Fibroblast of peridontal ligament (primary cell): ENCODE results near the gene P2RX4.
"Not testable (repeated sequence)": the region's sequence is repeated elsewhere in the genome, so short reads cannot be mapped to it uniquely, and the experiment has no call there.

ENCODE experiments used
- DNase-seq: peaks from one replicate; pipeline ENCODE4 v3.0.0-alpha.2; 2010; ENCODE audit errors: extremely low read depth

The P2RX4 gene

GRCh38 chr12:121223292-121224285, 13.7 kb downstream of the P2RX4 start:
- no peak for DNase-seq

- no peak for DNase-seq
Observed at GRCh38 chr12:121224591-121224990, 14.7 kb downstream of the P2RX4 start.

- DNase-seq = no peak
Observed at GRCh38 chr12:121226399-121226798, 16.5 kb downstream of the P2RX4 start.

GRCh38 chr12:121226871-121227270, 16.9 kb downstream of the P2RX4 start:
- DNase-seq = not testable (repeated sequence)

- DNase-seq = no peak
Observed at GRCh38 chr12:121227294-121227693, 17.4 kb downstream of the P2RX4 start.

GRCh38 chr12:121228919-121229665, 19.2 kb downstream of the P2RX4 start:
- no peak for DNase-seq

GRCh38 chr12:121229826-121230537, 20.1 kb downstream of the P2RX4 start:
- DNase-seq = peak; percentile 74

GRCh38 chr12:121230538-121230907, 20.6 kb downstream of the P2RX4 start:
- no peak for DNase-seq

- no peak for DNase-seq
Observed at GRCh38 chr12:121232163-121232562, 22.2 kb downstream of the P2RX4 start.

- DNase-seq = no peak
Observed at GRCh38 chr12:121232977-121233627, 23.2 kb downstream of the P2RX4 start.

- no peak for DNase-seq
Observed at GRCh38 chr12:121233628-121234020, 23.7 kb downstream of the P2RX4 start.

- DNase-seq = no peak
Observed at GRCh38 chr12:121236776-121237175, 26.8 kb downstream of the P2RX4 start.

- DNase-seq = no peak
Observed at GRCh38 chr12:121237415-121237814, 27.5 kb downstream of the P2RX4 start.

- no peak for DNase-seq
Observed at GRCh38 chr12:121238086-121238485, 28.2 kb downstream of the P2RX4 start.

- DNase-seq = no peak
Observed at GRCh38 chr12:121238604-121239350, 28.8 kb downstream of the P2RX4 start.

GRCh38 chr12:121239351-121240061, 29.6 kb downstream of the P2RX4 start:
- DNase-seq = no peak

- DNase-seq = no peak
Observed at GRCh38 chr12:121240062-121240420, 30.1 kb downstream of the P2RX4 start.

GRCh38 chr12:121240484-121241101, 30.7 kb downstream of the P2RX4 start:
- DNase-seq = peak; percentile 57

GRCh38 chr12:121241156-121241970, 31.4 kb downstream of the P2RX4 start:
- no peak for DNase-seq
